GM21786 (cell line): ENCODE results near the gene HLA-DMB.

Experiments
- ATAC-seq: cut with Tn5 transposase; IDR thresholded peaks from one replicate; pipeline ENCODE4 v1.9.1; 2021; ENCODE audit not compliant: unreplicated experiment

Gene HLA-DMB

GRCh38 chr6:32972353-32973143, 31.7 kb upstream of the HLA-DMB start:
- ATAC-seq = no peak

GRCh38 chr6:32971581-32972352, 30.9 kb upstream of the HLA-DMB start:
- ATAC-seq = peak; percentile 53

GRCh38 chr6:32971242-32971580, 30.4 kb upstream of the HLA-DMB start:
- no peak for ATAC-seq

- ATAC-seq = no peak
Observed at GRCh38 chr6:32970413-32971241, 29.8 kb upstream of the HLA-DMB start.

GRCh38 chr6:32969685-32970412, 29.0 kb upstream of the HLA-DMB start:
- no peak for ATAC-seq

GRCh38 chr6:32968867-32969684, 28.2 kb upstream of the HLA-DMB start:
- no peak for ATAC-seq

GRCh38 chr6:32968093-32968866, 27.5 kb upstream of the HLA-DMB start, which contains the start of gene BRD2:
Gene BRD2, plus strand, starts transcription at chr6:32968594. Its CDS starts 4,305 bp downstream, at chr6:32972899.
- no peak for ATAC-seq

GRCh38 chr6:32967151-32968091, 26.6 kb upstream of the HLA-DMB start:
- ATAC-seq = no peak

- ATAC-seq = no peak
Observed at GRCh38 chr6:32964776-32965175, 23.9 kb upstream of the HLA-DMB start.

GRCh38 chr6:32963866-32964265, 23.0 kb upstream of the HLA-DMB start:
- no peak for ATAC-seq

GRCh38 chr6:32962213-32962826, 21.5 kb upstream of the HLA-DMB start:
- ATAC-seq = no peak

- ATAC-seq = no peak
Observed at GRCh38 chr6:32960563-32960962, 19.7 kb upstream of the HLA-DMB start.

GRCh38 chr6:32956176-32956575, 15.3 kb upstream of the HLA-DMB start:
- no peak for ATAC-seq

GRCh38 chr6:32954986-32955802, 14.4 kb upstream of the HLA-DMB start:
- no peak for ATAC-seq

GRCh38 chr6:32954267-32954666, 13.4 kb upstream of the HLA-DMB start:
- no peak for ATAC-seq

- ATAC-seq = no peak
Observed at GRCh38 chr6:32953775-32954174, 12.9 kb upstream of the HLA-DMB start.
